22Rv1 (cell line): ENCODE measurements around the gene ARF3.

ENCODE experiments used
- CTCF ChIP-seq: fragments of 450-650 bp; IDR thresholded peaks from 2 replicates; pipeline ENCODE4 v1.5.1; 2017; ENCODE audit warnings: mild to moderate bottlenecking
- ZFX ChIP-seq: fragments of 450-650 bp; IDR thresholded peaks from 2 replicates; pipeline ENCODE4 v1.6.1; 2017; ENCODE audit warnings: antibody characterized with exemption, borderline replicate concordance

- no peak for TF ChIP-seq ZFX
- TF ChIP-seq CTCF: no peak
These were observed 24.4 kb downstream of the ARF3 start for GRCh38 chr12:48932878-48933277.
